IMR-90 (cell line): ENCODE results near the gene FAM163B. TPM values are rescaled to one million over a fixed set of nuclear protein-coding genes. Genes with fewer than 3 reads are reported as not detected.

Experiments used
- ATAC-seq: fragments of 200-7000 bp; cut with Tn5 transposase; 2 replicates; pipeline ENCODE4 v1.9.1; 2020; ENCODE audit warnings: low read depth, mild to moderate bottlenecking, moderate library complexity
- BruUV-seq: library from RNA; stranded (reverse); fragments of 400-500 nt; replicated peaks from 2 replicates; lab custom pipeline; 2021; lab: Mats Ljungman, UMichigan
- CTCF ChIA-PET: fragments of 300-600 bp; formaldehyde crosslinking; extraction: SDS; loops from one replicate; lab custom pipeline; 2021; ENCODE audit warnings: antibody characterized with exemption; lab: Yijun Ruan, JAX
- POLR2A ChIA-PET: fragments of 300-600 bp; sonication (Branson Sonifier 250); formaldehyde crosslinking; loops from one replicate; lab custom pipeline; 2022; ENCODE audit warnings: antibody characterized with exemption; ENCODE audit not compliant: unreplicated experiment; lab: Charles Lee
- DNase-seq: peaks from one replicate; pipeline ENCODE4 v3.0.0; 2013
- H2AFZ ChIP-seq: replicated peaks from 2 replicates; pipeline ENCODE3; 2013; ENCODE audit warnings: low read length, mild to moderate bottlenecking; ENCODE audit not compliant: poor library complexity
- H2AK5ac ChIP-seq: 2 replicates; pipeline ENCODE4 v1.6.1; 2013; ENCODE audit warnings: low read depth, low read length, inconsistent platforms
- H2AK9ac ChIP-seq: replicated peaks from 2 replicates; pipeline ENCODE3; 2013; ENCODE audit warnings: mild to moderate bottlenecking, low read depth, low read length, moderate library complexity; ENCODE audit not compliant: poor library complexity
- H2BK120ac ChIP-seq: 2 replicates; pipeline ENCODE4 v1.6.1; 2013; ENCODE audit warnings: low read depth, low read length, inconsistent platforms
- H2BK15ac ChIP-seq: 3 replicates; pipeline ENCODE4 v1.6.1; 2013; ENCODE audit warnings: low read depth, low read length, inconsistent platforms
- H2BK20ac ChIP-seq: 2 replicates; pipeline ENCODE4 v1.6.1; 2013; ENCODE audit warnings: low read depth, mild to moderate bottlenecking, inconsistent platforms, low read length, moderate library complexity
- H2BK5ac ChIP-seq: 2 replicates; pipeline ENCODE4 v1.6.1; 2013; ENCODE audit warnings: mild to moderate bottlenecking, low read depth, low read length, inconsistent platforms; ENCODE audit not compliant: poor library complexity, severe bottlenecking
- H3K14ac ChIP-seq: replicated peaks from 2 replicates; pipeline ENCODE4 v1.6.1; 2013; ENCODE audit warnings: low read depth, low read length, inconsistent platforms
- H3K18ac ChIP-seq: 2 replicates; pipeline ENCODE4 v1.6.1; 2013; ENCODE audit warnings: low read depth, low read length, control low read depth
- H3K23ac ChIP-seq: 2 replicates; pipeline ENCODE4 v1.6.1; 2013; ENCODE audit warnings: low read depth, low read length, inconsistent platforms
- H3K27ac ChIP-seq: 2 replicates; pipeline ENCODE4 v1.5.1; 2013; ENCODE audit warnings: mild to moderate bottlenecking, control low read depth, low read length; ENCODE audit not compliant: insufficient read depth
- H3K27me3 ChIP-seq: 2 replicates; pipeline ENCODE4 v1.6.1; 2013; ENCODE audit warnings: low read length; ENCODE audit not compliant: control insufficient read depth, insufficient read depth
- H3K36me3 ChIP-seq: 2 replicates; pipeline ENCODE4 v1.6.1; 2013; ENCODE audit warnings: low read length, mixed read lengths; ENCODE audit not compliant: control insufficient read depth, insufficient read depth
- H3K4ac ChIP-seq: 2 replicates; pipeline ENCODE4 v1.6.1; 2013; ENCODE audit warnings: low read depth, low read length, inconsistent platforms
- H3K4me1 ChIP-seq: 2 replicates; pipeline ENCODE4 v1.6.1; 2013; ENCODE audit warnings: low read length, mixed read lengths; ENCODE audit not compliant: control insufficient read depth, insufficient read depth
- H3K4me2 ChIP-seq: 2 replicates; pipeline ENCODE4 v1.6.1; 2013; ENCODE audit warnings: low read depth, mild to moderate bottlenecking, control low read depth, low read length, moderate library complexity
- H3K4me3 ChIP-seq: 2 replicates; pipeline ENCODE4 v1.5.1; 2013; ENCODE audit warnings: low read depth, mild to moderate bottlenecking, control low read depth, low read length, moderate library complexity; ENCODE audit not compliant: insufficient read depth
- H3K56ac ChIP-seq: 2 replicates; pipeline ENCODE4 v1.6.1; 2013; ENCODE audit warnings: low read length, inconsistent platforms; ENCODE audit not compliant: insufficient read depth; ENCODE audit errors: extremely low read depth
- H3K79me1 ChIP-seq, 2 experiments: 2 replicates each; pipeline ENCODE4 v1.6.1; 2013; ENCODE audit warnings: low read length in 2 of 2, inconsistent platforms in 1 of 2, low read depth in 1 of 2
- H3K9ac ChIP-seq: 2 replicates; pipeline ENCODE4 v1.6.1; 2013; ENCODE audit warnings: low read depth, low read length, control low read depth
- H3K9me1 ChIP-seq: 2 replicates; pipeline ENCODE4 v1.6.1; 2013; ENCODE audit warnings: low read length, inconsistent platforms; ENCODE audit not compliant: insufficient read depth
- H3K9me3 ChIP-seq: 2 replicates; pipeline ENCODE4 v1.6.1; 2013; ENCODE audit warnings: low read length; ENCODE audit not compliant: control insufficient read depth, insufficient read depth
- H4K20me1 ChIP-seq: 2 replicates; pipeline ENCODE4 v1.6.1; 2013; ENCODE audit warnings: low read length, inconsistent platforms; ENCODE audit not compliant: insufficient read depth
- H4K5ac ChIP-seq: 2 replicates; pipeline ENCODE4 v1.6.1; 2013; ENCODE audit warnings: mild to moderate bottlenecking, low read depth, low read length, control low read depth
- H4K8ac ChIP-seq, 2 experiments: 2 replicates each; pipeline ENCODE4 v1.6.1; 2013; ENCODE audit warnings: low read depth in 2 of 2, low read length in 2 of 2, control low read depth in 1 of 2, inconsistent platforms in 1 of 2
- H4K91ac ChIP-seq: 2 replicates; pipeline ENCODE4 v1.6.1; 2013; ENCODE audit warnings: low read depth, low read length, inconsistent platforms; ENCODE audit not compliant: insufficient read depth
- FOS ChIP-seq: fragments of 150-350 bp; IDR thresholded peaks from 2 replicates; pipeline ENCODE4 v1.6.1; 2016; ENCODE audit warnings: low read depth, low read length
- POLR2A ChIP-seq: IDR thresholded peaks from 2 replicates; pipeline ENCODE4 v1.6.1; 2012; ENCODE audit warnings: mild to moderate bottlenecking, low read depth, low read length
- WGBS, 2 experiments: methylation state at CpG; one replicate each; pipeline versions ENCODE4 v1.1.5 to v1.1.7; 2013; ENCODE audit warnings: missing lambda C conversion rate in 2 of 2; ENCODE audit not compliant: insufficient read length in 1 of 2; ENCODE audit errors: extremely low coverage in 2 of 2; 5-methylcytosine and 5-hydroxymethylcytosine counted together
- dilution Hi-C: fragments of 300-500 bp; cut with HindIII; formaldehyde crosslinking; loops from one replicate; pipeline ENCODE4 v1.14.3; 2018; ENCODE audit warnings: low sequenced_read_pairs; ENCODE audit not compliant: unreplicated experiment
- in situ Hi-C: fragments of 300-500 bp; cut with MboI; formaldehyde crosslinking; loops from 3 replicates; pipeline ENCODE4 v1.14.3; 2019; ENCODE audit warnings: low sequenced_read_pairs, inconsistent platforms, mixed read lengths
- intact Hi-C: fragments of 100-400 bp; cut with micrococcal nuclease; formaldehyde crosslinking; loops from 2 replicates; pipeline ENCODE4 v1.10.0; 2022
- polyA plus RNA-seq, 3 experiments: library from polyadenylated mRNA; depleted of rRNA; stranded (reverse); fragments of >200 nt; gene quantifications; 2 replicates each; pipeline ENCODE4 v1.2.3, GENCODE V29; 2012; ENCODE audit warnings: low replicate concordance in 1 of 3
- total RNA-seq: library from RNA; depleted of rRNA; stranded (reverse); fragments of >200 nt; gene quantifications from 2 replicates; pipeline ENCODE4 v1.2.3, GENCODE V29; 2012

The FAM163B gene
- total and polyA plus RNA-seq, 2 of the 4 experiments (the other 2 are of a cell fraction), result not detected

- H2AK5ac ChIP-seq, result no peak overlapping the region
- no peak overlapping the region for H4K91ac ChIP-seq
- peaks cover 33% of the 10 kb centered on the region for H3K27me3 ChIP-seq
- no peak overlapping the region for H3K4me3 ChIP-seq
- WGBS, 2 experiments, result 60% methylated on average over 13 of the region's 31 CpGs; no CpG with 5 or more reads in 1 of the 2 experiments
- CTCF ChIA-PET, result no interaction called here
- intact Hi-C loops (no loop called here), in situ Hi-C loops (no loop called here), dilution Hi-C loops (no loop called here)
- no peak overlapping the region for H3K18ac ChIP-seq
- no peaks in the 10 kb centered on the region for H3K9me1 ChIP-seq
- no peak overlapping the region for H3K56ac ChIP-seq
- ATAC-seq (no peak), DNase-seq (no peak)
- TF ChIP-seq POLR2A (no peak), FOS (no peak)
- H2AFZ ChIP-seq, result peak overlapping the region; percentile 30
- H3K4me2 ChIP-seq, result no peak overlapping the region
- H3K9me3 ChIP-seq, result no peaks in the 10 kb centered on the region
- H2BK15ac ChIP-seq, result no peak overlapping the region
- H3K23ac ChIP-seq, result no peak overlapping the region
- no peak overlapping the region for H4K5ac ChIP-seq
- no peak overlapping the region for H3K27ac ChIP-seq
- no peaks in the 10 kb centered on the region for H3K36me3 ChIP-seq
- H3K4me1 ChIP-seq, result peaks cover 4% of the 10 kb centered on the region; the same call in 1 of the 2 replicates
- H2BK120ac ChIP-seq, result no peak overlapping the region
- no peaks in the 10 kb centered on the region for H4K20me1 ChIP-seq
- no TSS peak for BruUV-seq
- H2AK9ac ChIP-seq, result no peak overlapping the region
- H4K8ac ChIP-seq, result no peak overlapping the region
- H2BK5ac ChIP-seq, result no peak overlapping the region
- no peak overlapping the region for H2BK20ac ChIP-seq
- H3K79me1 ChIP-seq, result no peaks in the 10 kb centered on the region
- no peak overlapping the region for H3K14ac ChIP-seq
- POLR2A ChIA-PET, result no interaction called here
- H3K4ac ChIP-seq, result no peak overlapping the region
- H3K9ac ChIP-seq, result no peak overlapping the region
These were observed 29.4 kb downstream of the FAM163B start for GRCh38 chr9:133579601-133580418.
